ENCODE data around the gene TAS2R42. TPM values are rescaled to one million over a fixed set of nuclear protein-coding genes. Genes with fewer than 3 reads are reported as not detected.

The TAS2R42 gene
- not detected in 5 replicates for total RNA-seq (2022; extraction: Qiagen RNA extraction)

GRCh38 chr12:11186837-11187236 lies at the start of gene TAS2R42:
TAS2R42 (minus strand) TSS chr12:11186937; CDS start chr12:11186937, 0 bp downstream.

GRCh38 chr12:11171145-11171968 lies 15.4 kb downstream of the TAS2R42 start, which contains the start of gene SMIM10L1:
SMIM10L1 (plus strand) TSS chr12:11171194; CDS start chr12:11171357, 163 bp downstream.

Other genes starting within 250 kb of the TAS2R42 start
- gene TAS2R14, start 247.7 kb downstream of the TAS2R42 start, total RNA-seq (2022; extraction: Qiagen RNA extraction), result 0.28 to 0.62 TPM (median 0.55 TPM) in 5 replicates
- not detected in 5 replicates for gene TAS2R50, start 200.0 kb downstream of the TAS2R42 start, total RNA-seq (2022; extraction: Qiagen RNA extraction)
- gene TAS2R20, start 188.6 kb downstream of the TAS2R42 start, total RNA-seq (2022; extraction: Qiagen RNA extraction), result 0.06 to 0.12 TPM (median 0.11 TPM) in 3 of 5 replicates, not detected in the others
- gene TAS2R19, start 164.3 kb downstream of the TAS2R42 start, total RNA-seq (2022; extraction: Qiagen RNA extraction), result 0.09 to 0.15 TPM in 2 of 5 replicates, not detected in the others
- gene TAS2R31, start 155.5 kb downstream of the TAS2R42 start, total RNA-seq (2022; extraction: Qiagen RNA extraction), result 0.08 to 0.27 TPM (median 0.11 TPM) in 4 of 5 replicates, not detected in the other
- gene TAS2R46, start 124.6 kb downstream of the TAS2R42 start, total RNA-seq (2022; extraction: Qiagen RNA extraction), result not detected in 5 replicates
- gene TAS2R43, start 94.6 kb downstream of the TAS2R42 start, total RNA-seq (2022; extraction: Qiagen RNA extraction), result not detected in 5 replicates
- gene TAS2R30, start 52.3 kb downstream of the TAS2R42 start, total RNA-seq (2022; extraction: Qiagen RNA extraction), result not detected in 5 replicates
- gene SMIM10L1, start 15.7 kb downstream of the TAS2R42 start, total RNA-seq (2022; extraction: Qiagen RNA extraction), result 8.2 to 8.7 TPM (median 8.2 TPM) in 5 replicates
- gene PRB3, start 82.8 kb upstream of the TAS2R42 start, total RNA-seq (2022; extraction: Qiagen RNA extraction), result 0.16 TPM in 1 of 5 replicates, not detected in the others
- not detected in 5 replicates for gene PRB4, start 123.5 kb upstream of the TAS2R42 start, total RNA-seq (2022; extraction: Qiagen RNA extraction)
- 0.08 TPM in 1 of 5 replicates, not detected in the others for gene PRB2, start 208.6 kb upstream of the TAS2R42 start, total RNA-seq (2022; extraction: Qiagen RNA extraction)

Data from A549 treated with dexamethasone at 1 μM for 4 hours (cell line).